H1 (cell line): ENCODE results near the gene DAGLA. TPM values are rescaled to one million over a fixed set of nuclear protein-coding genes. Genes with fewer than 3 reads are reported as not detected.

ENCODE experiments used
- CTCF ChIA-PET: fragments of 300-600 bp; sonication (Branson Sonifier 250); formaldehyde crosslinking; loops from one replicate; lab custom pipeline; 2021; ENCODE audit not compliant: partially characterized antibody; lab: Charles Lee
- POLR2A ChIA-PET: fragments of 300-600 bp; sonication (Branson Sonifier 250); formaldehyde crosslinking; loops from one replicate; lab custom pipeline; 2021; ENCODE audit warnings: inconsistent platforms; ENCODE audit not compliant: partially characterized antibody; lab: Charles Lee
- DNase-seq, 2 experiments: peaks; one replicate each; pipeline versions ENCODE4 v3.0.0 to v3.0.0-alpha.2; 2010 to 2022; ENCODE audit warnings: low spot score in 2 of 2, low read depth in 1 of 2, mixed read lengths in 1 of 2
- FAIRE-seq: peaks from 2 replicates; lab custom pipeline; 2011; peaks lifted over from hg19 to GRCh38; lab: Jason Lieb, UNC
- H2AFZ ChIP-seq: 2 replicates; pipeline ENCODE4 v1.8.1; 2012; ENCODE audit warnings: low read length, inconsistent platforms
- H2AK5ac ChIP-seq: 2 replicates; pipeline ENCODE4 v1.6.1; 2013; ENCODE audit warnings: low read depth, low read length
- H2BK120ac ChIP-seq: replicated peaks from 2 replicates; pipeline ENCODE3; 2013; ENCODE audit warnings: low read depth, low read length, inconsistent platforms
- H2BK12ac ChIP-seq: 2 replicates; pipeline ENCODE4 v1.6.1; 2013; ENCODE audit warnings: low read depth, low read length
- H2BK15ac ChIP-seq: 2 replicates; pipeline ENCODE4 v1.6.1; 2013; ENCODE audit warnings: low read length
- H2BK20ac ChIP-seq: 2 replicates; pipeline ENCODE4 v1.6.1; 2013; ENCODE audit warnings: low read length
- H2BK5ac ChIP-seq: 2 replicates; pipeline ENCODE4 v1.6.1; 2013; ENCODE audit warnings: low read depth, low read length
- H3K14ac ChIP-seq: 2 replicates; pipeline ENCODE4 v1.6.1; 2013; ENCODE audit warnings: inconsistent platforms; ENCODE audit not compliant: insufficient read length
- H3K18ac ChIP-seq: 2 replicates; pipeline ENCODE4 v1.6.1; 2013; ENCODE audit warnings: low read length; ENCODE audit errors: extremely low read depth
- H3K23ac ChIP-seq: 2 replicates; pipeline ENCODE4 v1.6.1; 2013; ENCODE audit warnings: inconsistent platforms; ENCODE audit not compliant: insufficient read length
- H3K23me2 ChIP-seq: 2 replicates; pipeline ENCODE4 v1.6.1; 2013; ENCODE audit warnings: low read depth, low read length
- H3K27ac ChIP-seq: 2 replicates; pipeline ENCODE4 v1.6.1; 2011; ENCODE audit warnings: low read depth, low read length, inconsistent platforms
- H3K27me3 ChIP-seq, 4 experiments: replicated peaks in 1 of 4; 1 replicate in 1 of 4; 2 replicates in 3 of 4; pipeline versions ENCODE4 v1.6.1 to v1.8.1; 2011 to 2013; ENCODE audit warnings: low read length in 3 of 4, mild to moderate bottlenecking in 3 of 4, inconsistent platforms in 2 of 4, mixed read lengths in 2 of 4, moderate library complexity in 1 of 4; ENCODE audit not compliant: control insufficient read depth in 3 of 4, insufficient read depth in 3 of 4; ENCODE audit errors: extremely low read depth in 1 of 4
- H3K36me3 ChIP-seq, 4 experiments: 2 replicates each; pipeline versions ENCODE4 v1.6.1 to v1.8.1; 2011 to 2013; ENCODE audit warnings: mild to moderate bottlenecking in 4 of 4, low read length in 3 of 4, moderate library complexity in 2 of 4, control low read depth in 1 of 4, inconsistent platforms in 1 of 4; ENCODE audit not compliant: insufficient read depth in 4 of 4, control insufficient read depth in 2 of 4
- H3K4ac ChIP-seq: replicated peaks from 2 replicates; pipeline ENCODE3; 2013; ENCODE audit warnings: low read length, low read depth, mixed read lengths, inconsistent platforms; ENCODE audit not compliant: insufficient read length
- H3K4me1 ChIP-seq, 4 experiments: replicated peaks in 1 of 4; 1 replicate in 1 of 4; 2 replicates in 3 of 4; pipeline versions ENCODE4 v1.6.1 to v1.8.1; 2011 to 2013; ENCODE audit warnings: low read length in 3 of 4, inconsistent platforms in 2 of 4, mixed read lengths in 1 of 4; ENCODE audit not compliant: insufficient read depth in 4 of 4, control insufficient read depth in 3 of 4
- H3K4me2 ChIP-seq, 2 experiments: 2 replicates each; pipeline versions ENCODE4 v1.6.1 to v1.8.1; 2011 to 2013; ENCODE audit warnings: low read depth in 2 of 2, low read length in 2 of 2, control low read depth in 1 of 2, inconsistent platforms in 1 of 2, mild to moderate bottlenecking in 1 of 2; ENCODE audit not compliant: insufficient read depth in 1 of 2
- H3K4me3 ChIP-seq, 4 experiments: fragments of 200-600, 300-600 bp in 1 of 4; sonication (generic), shearing (Covaris generic), sonication (Bioruptor Twin) in 1 of 4; 2 replicates each; pipeline versions ENCODE4 v1.5.1 to v1.8.1; 2011 to 2016; ENCODE audit warnings: low read length in 4 of 4, low read depth in 3 of 4, control low read depth in 2 of 4, inconsistent platforms in 2 of 4, mild to moderate bottlenecking in 2 of 4, mixed read lengths in 1 of 4, moderate library complexity in 1 of 4; ENCODE audit not compliant: insufficient read depth in 2 of 4; ENCODE audit errors: extremely low read depth in 1 of 4
- H3K56ac ChIP-seq: replicated peaks from 2 replicates; pipeline ENCODE3; 2013; ENCODE audit warnings: low read depth, mild to moderate bottlenecking, mixed read lengths, low read length, inconsistent platforms; ENCODE audit not compliant: insufficient read length
- H3K79me1 ChIP-seq: 2 replicates; pipeline ENCODE4 v1.6.1; 2013; ENCODE audit warnings: low read depth, low read length, control low read depth
- H3K79me2 ChIP-seq, 2 experiments: 2 replicates each; pipeline versions ENCODE4 v1.6.1 to v1.8.1; 2012 to 2013; ENCODE audit warnings: low read length in 2 of 2, mild to moderate bottlenecking in 2 of 2, inconsistent platforms in 1 of 2; ENCODE audit not compliant: insufficient read depth in 2 of 2, control insufficient read depth in 1 of 2
- H3K9ac ChIP-seq, 4 experiments: replicated peaks in 1 of 4; 1 replicate in 1 of 4; 2 replicates in 3 of 4; pipeline versions ENCODE4 v1.6.1 to v1.8.1; 2011 to 2013; ENCODE audit warnings: low read depth in 3 of 4, low read length in 3 of 4, control low read depth in 2 of 4, mild to moderate bottlenecking in 2 of 4, moderate library complexity in 2 of 4, inconsistent platforms in 1 of 4; ENCODE audit errors: extremely low read depth in 1 of 4
- H3K9me3 ChIP-seq, 2 experiments: 2 replicates each; pipeline versions ENCODE4 v1.6.1 to v1.8.1; 2012 to 2013; ENCODE audit warnings: mild to moderate bottlenecking in 2 of 2, moderate library complexity in 2 of 2, control low read depth in 1 of 2, inconsistent platforms in 1 of 2, low read depth in 1 of 2, low read length in 1 of 2, mixed read lengths in 1 of 2; ENCODE audit not compliant: insufficient read depth in 2 of 2
- H4K20me1 ChIP-seq, 2 experiments: replicated peaks in 1 of 2; 2 replicates each; pipeline versions ENCODE3 to v1.8.1; 2011 to 2013; ENCODE audit warnings: inconsistent platforms in 2 of 2, low read length in 2 of 2, mild to moderate bottlenecking in 1 of 2; ENCODE audit not compliant: insufficient read depth in 2 of 2, control insufficient read depth in 1 of 2
- H4K5ac ChIP-seq: 2 replicates; pipeline ENCODE4 v1.6.1; 2013; ENCODE audit warnings: low read length, low read depth, mixed read lengths, inconsistent platforms; ENCODE audit not compliant: insufficient read length
- H4K8ac ChIP-seq: 2 replicates; pipeline ENCODE4 v1.8.0; 2013; ENCODE audit warnings: mild to moderate bottlenecking, moderate library complexity, low read length, inconsistent platforms; ENCODE audit not compliant: insufficient read depth; ENCODE audit errors: extremely low read depth
- H4K91ac ChIP-seq: replicated peaks from 2 replicates; pipeline ENCODE3; 2013; ENCODE audit warnings: low read length, mixed read lengths, inconsistent platforms; ENCODE audit not compliant: insufficient read length
- CBX5 ChIP-seq: fragments of 300-800, 300-1000 bp; sonication (generic); IDR thresholded peaks from 2 replicates; pipeline ENCODE4 v1.7.1; 2016; ENCODE audit warnings: antibody characterized with exemption, low read length, low read depth
- CBX8 ChIP-seq: fragments of 300-800, 300-1000 bp; sonication (generic); IDR thresholded peaks from 2 replicates; pipeline ENCODE4 v1.7.1; 2016; ENCODE audit warnings: low read depth, low read length, borderline replicate concordance
- KDM1A ChIP-seq: fragments of 200-600, 300-600 bp; sonication (generic); IDR thresholded peaks from 2 replicates; pipeline ENCODE4 v1.7.1; 2016; ENCODE audit warnings: mild to moderate bottlenecking, low read length, borderline replicate concordance
- PHF8 ChIP-seq: fragments of 200-600 bp; sonication (generic); conservative IDR thresholded peaks from 2 replicates; pipeline ENCODE4 v1.7.1; 2012; ENCODE audit warnings: low read depth, mild to moderate bottlenecking, inconsistent platforms, low read length, moderate library complexity
- WGBS, 2 experiments: shearing (Covaris generic) in 1 of 2; methylation state at CpG; one replicate each; pipeline versions ENCODE4 v1.1.6 to v1.1.7; 2013 to 2015; ENCODE audit warnings: low lambda C conversion rate in 2 of 2, mixed read lengths in 2 of 2, inconsistent platforms in 1 of 2, low coverage in 1 of 2, missing lambda C conversion rate in 1 of 2; ENCODE audit not compliant: insufficient replicate concordance in 2 of 2, insufficient coverage in 1 of 2, insufficient read length in 1 of 2; ENCODE audit errors: extremely low coverage in 1 of 2, missing lambda C conversion rate in 1 of 2; 5-methylcytosine and 5-hydroxymethylcytosine counted together
- polyA plus RNA-seq, 7 experiments: library from polyadenylated mRNA; depleted of rRNA in 3 of 7; stranded (reverse) in 5 of 7; unstranded in 2 of 7; fragments of >200 nt in 5 of 7; fragments of 200-250 nt in 2 of 7; gene quantifications; 1 replicate in 5 of 7; 2 replicates in 1 of 7; 4 replicates in 1 of 7; pipeline versions ENCODE4 v1.2.1 to v1.2.3, GENCODE V29; 2011 to 2013; ENCODE audit warnings: missing spikeins in 2 of 7, mixed read lengths in 2 of 7
- total RNA-seq: library from RNA; stranded (reverse); fragmentation: NEBNext Ultra II Directional; extraction: Animal tissue kit (Norgen Biotek cat#: 25700); gene quantifications from 2 replicates; pipeline ENCODE4 v1.2.1, GENCODE V29; 2021

The DAGLA gene
- total and polyA plus RNA-seq, 2 of the 8 experiments (the other 6 are each of a cell fraction or from before 2014, with no cell fraction given): 3.6 to 6.6 TPM

DNA sequence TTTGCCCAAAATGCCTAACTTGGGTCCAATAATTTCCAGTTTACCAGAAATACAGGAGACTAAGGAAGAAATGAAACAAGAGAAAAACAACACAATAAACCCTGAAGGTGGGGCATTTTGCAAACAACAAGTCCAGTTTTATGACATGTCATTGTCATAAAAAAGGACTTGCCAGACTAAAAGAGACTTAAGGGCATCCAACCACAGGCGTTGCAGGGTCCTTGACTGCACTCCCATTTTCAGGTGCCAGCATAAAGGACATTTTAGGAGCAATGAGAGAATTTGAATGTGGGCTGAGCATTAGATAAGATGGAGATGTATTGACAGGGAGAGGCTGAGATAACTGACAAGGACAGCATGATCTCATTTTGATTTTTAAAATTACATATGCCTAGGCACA is 28.1 kb upstream of the DAGLA start:
- Histone ChIP-seq H3K36me3 (no peaks in the 10 kb centered on the region), H3K9ac (no peak overlapping the region), H3K79me1 (no peaks in the 10 kb centered on the region; the same call in 1 of the 2 replicates), H4K5ac (no peak overlapping the region), H2AK5ac (no peak overlapping the region), H2BK15ac (no peak overlapping the region), H2BK12ac (no peak overlapping the region), H3K4ac (no peak overlapping the region), H4K8ac (no peak overlapping the region), H3K23ac (no peak overlapping the region), H4K20me1 (no peaks in the 10 kb centered on the region), H2BK5ac (no peak overlapping the region), H2BK120ac (peak overlapping the region; percentile 47), H3K4me1 (peaks cover 3 to 13% (median 10%) of the 10 kb centered on the region in 4 experiments), H3K79me2 (no peaks in the 10 kb centered on the region), H2BK20ac (peak overlapping the region; percentile 9; the same call in 1 of the 2 replicates), H3K27me3 (no peaks in the 10 kb centered on the region), H3K56ac (no peak overlapping the region), H4K91ac (no peak overlapping the region), H3K9me3 (no peaks in the 10 kb centered on the region), H3K14ac (no peak overlapping the region), H3K27ac (no peak overlapping the region), H2AFZ (no peak overlapping the region), H3K18ac (no peak overlapping the region), H3K23me2 (no peaks in the 10 kb centered on the region), H3K4me2 (no peak overlapping the region), H3K4me3 (no peak overlapping the region)
- FAIRE-seq (no peak), DNase-seq (no peak)
- CTCF ChIA-PET: interaction anchor here (1.0 to 2.1 kb wide), 3 partner anchors 8 to 23 kb away, joined by 3 to 15 read pairs (median 3); no protein-coding TSS in a partner anchor
- POLR2A ChIA-PET: interaction anchor here (1.3 kb wide), 1 partner anchor 223 kb away, joined by 4 read pairs; the partner anchor contains the start of genes CPSF7 and SDHAF2
- WGBS, 2 experiments: 75% methylated on average over 1 of the region's 1 CpG; no CpG with 5 or more reads in 1 of the 2 experiments
- TF ChIP-seq CBX5: no peak
- no peak for TF ChIP-seq KDM1A
- TF ChIP-seq PHF8: no peak
- no peak for TF ChIP-seq CBX8
